22Rv1 (cell line): ENCODE results near the gene ANKRD26.

ENCODE experiments used
- ZFX ChIP-seq: fragments of 450-650 bp; IDR thresholded peaks from 2 replicates; pipeline ENCODE4 v1.6.1; 2017; ENCODE audit warnings: antibody characterized with exemption, borderline replicate concordance
- TF ChIP-seq, protein P1 (sequence below): fragments of 450-650 bp; IDR thresholded peaks from 2 replicates; pipeline ENCODE4 v1.5.1; 2017; ENCODE audit warnings: mild to moderate bottlenecking

DNA sequence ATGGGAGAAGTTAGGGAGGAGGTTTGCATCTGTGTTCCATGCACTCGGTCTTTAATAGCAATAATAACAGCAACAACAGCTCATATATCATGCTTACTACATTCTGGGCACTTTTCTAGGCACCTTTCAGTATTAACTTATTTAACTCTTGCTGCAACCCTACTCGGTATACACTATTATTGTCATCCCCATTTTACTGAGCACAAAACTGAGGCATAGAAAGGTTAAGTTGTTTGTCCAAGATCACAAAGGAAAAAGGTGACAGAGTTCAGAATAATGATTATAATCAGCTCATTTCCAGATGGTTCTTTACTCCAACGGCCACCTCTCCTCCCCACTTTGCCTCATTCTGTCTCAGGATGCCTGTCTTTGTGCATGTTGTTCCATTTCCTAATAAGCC, 137.5 kb downstream of the ANKRD26 start:
- TF ChIP-seq, protein P1, sequence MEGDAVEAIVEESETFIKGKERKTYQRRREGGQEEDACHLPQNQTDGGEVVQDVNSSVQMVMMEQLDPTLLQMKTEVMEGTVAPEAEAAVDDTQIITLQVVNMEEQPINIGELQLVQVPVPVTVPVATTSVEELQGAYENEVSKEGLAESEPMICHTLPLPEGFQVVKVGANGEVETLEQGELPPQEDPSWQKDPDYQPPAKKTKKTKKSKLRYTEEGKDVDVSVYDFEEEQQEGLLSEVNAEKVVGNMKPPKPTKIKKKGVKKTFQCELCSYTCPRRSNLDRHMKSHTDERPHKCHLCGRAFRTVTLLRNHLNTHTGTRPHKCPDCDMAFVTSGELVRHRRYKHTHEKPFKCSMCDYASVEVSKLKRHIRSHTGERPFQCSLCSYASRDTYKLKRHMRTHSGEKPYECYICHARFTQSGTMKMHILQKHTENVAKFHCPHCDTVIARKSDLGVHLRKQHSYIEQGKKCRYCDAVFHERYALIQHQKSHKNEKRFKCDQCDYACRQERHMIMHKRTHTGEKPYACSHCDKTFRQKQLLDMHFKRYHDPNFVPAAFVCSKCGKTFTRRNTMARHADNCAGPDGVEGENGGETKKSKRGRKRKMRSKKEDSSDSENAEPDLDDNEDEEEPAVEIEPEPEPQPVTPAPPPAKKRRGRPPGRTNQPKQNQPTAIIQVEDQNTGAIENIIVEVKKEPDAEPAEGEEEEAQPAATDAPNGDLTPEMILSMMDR = no peak
- no peak for TF ChIP-seq ZFX
